Measurements from ENCODE around the gene TTC28. TPM values are rescaled to one million over a fixed set of nuclear protein-coding genes. Genes with fewer than 3 reads are reported as not detected.

TTC28 gene
- total and polyA plus RNA-seq, 10 of the 15 experiments (the other 5 are each of a cell fraction or from before 2014, with no cell fraction given): 0.15 to 8.4 (median 1.4) TPM

DNA sequence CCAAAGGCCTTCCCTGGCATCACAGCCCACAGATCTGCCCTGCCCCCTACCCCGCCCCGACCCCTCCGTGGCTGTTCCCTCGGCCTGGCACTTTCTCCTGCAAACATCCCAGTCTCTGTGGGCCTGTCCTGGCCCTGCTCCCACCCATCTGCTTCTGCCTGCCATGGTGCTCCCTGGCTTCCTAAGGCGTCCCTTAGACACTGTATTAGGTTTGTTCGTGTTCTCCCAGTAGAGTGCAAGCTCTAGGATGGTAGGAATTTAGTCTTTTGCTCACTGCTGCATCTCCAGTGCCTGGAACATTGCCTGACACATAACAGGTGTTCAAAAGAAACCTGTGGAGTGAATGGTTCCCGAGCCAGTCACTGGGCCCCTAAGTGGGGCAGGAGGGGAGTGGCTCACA, 690.9 kb downstream of the TTC28 start:
- Histone ChIP-seq H3K27me3 (replicated peaks in 1 of 2; ENCODE audit: control insufficient read depth in 2 of 2, insufficient read depth in 2 of 2, low read length in 1 of 2) (no peaks in the 10 kb centered on the region), H2AFZ (ENCODE audit: control insufficient read depth, low read depth, low read length) (no peak overlapping the region), H3K27ac (ENCODE audit: control insufficient read depth, insufficient read depth) (no peak overlapping the region), H3K79me2 (ENCODE audit: control insufficient read depth, insufficient read depth, low read length) (no peaks in the 10 kb centered on the region), H3K4me2 (ENCODE audit: control insufficient read depth, insufficient read depth) (no peak overlapping the region), H3K36me3 (ENCODE audit: control insufficient read depth in 2 of 2, insufficient read depth in 2 of 2, low read length in 1 of 2) (no peaks in the 10 kb centered on the region), H3K9ac (ENCODE audit: control insufficient read depth, insufficient read depth, low read length) (no peak overlapping the region), H4K20me1 (ENCODE audit: control insufficient read depth, insufficient read depth) (no peaks in the 10 kb centered on the region), H3K4me3 (no peak overlapping the region), H3K4me1 (ENCODE audit: control insufficient read depth, insufficient read depth, low read length) (no peaks in the 10 kb centered on the region), H3K9me3 (replicated peaks; ENCODE audit: control insufficient read depth, insufficient read depth, low read length) (no peaks in the 10 kb centered on the region)
- DNase-seq (ENCODE audit: low read depth, low spot score): no peak
- no peak for FAIRE-seq
- ChIA-PET SMC1A (ENCODE audit: uncharacterized antibody, unreplicated experiment) (interaction anchor here (1.0 kb wide), 1 partner anchor 102 kb away, joined by 4 read pairs; no protein-coding TSS in a partner anchor), CTCF (no interaction called here), POLR2A (no interaction called here), RAD21 (ENCODE audit: unreplicated experiment) (no interaction called here)
- intact Hi-C loops (cut with micrococcal nuclease; ENCODE audit: unreplicated experiment) (no loop called here), in situ Hi-C loops (cut with MboI) (no loop called here)
- no peak for ATAC-seq
- WGBS (ENCODE audit: insufficient coverage, insufficient replicate concordance, low lambda C conversion rate, missing lambda C conversion rate): 48% methylated on average over 7 of the region's 7 CpGs
- TF ChIP-seq ESRRA (IDR thresholded peaks at IDR 0.05; ENCODE audit: low read length): no peak
- no peak for TF ChIP-seq RAD51 (IDR thresholded peaks at IDR 0.05)
- no peak for TF ChIP-seq WRNIP1 (IDR thresholded peaks at IDR 0.05; ENCODE audit: borderline replicate concordance, low read depth, low read length)
- TF ChIP-seq IRF5 (IDR thresholded peaks at IDR 0.05; ENCODE audit: borderline replicate concordance): no peak
- TF ChIP-seq SREBF1 (IDR thresholded peaks at IDR 0.05; ENCODE audit: low read length): no peak
- no peak for TF ChIP-seq NR2F1 (conservative IDR thresholded peaks at IDR 0.05)
- no peak for TF ChIP-seq SUZ12 (IDR thresholded peaks at IDR 0.05; ENCODE audit: unreplicated experiment)
- TF ChIP-seq, protein P1, sequence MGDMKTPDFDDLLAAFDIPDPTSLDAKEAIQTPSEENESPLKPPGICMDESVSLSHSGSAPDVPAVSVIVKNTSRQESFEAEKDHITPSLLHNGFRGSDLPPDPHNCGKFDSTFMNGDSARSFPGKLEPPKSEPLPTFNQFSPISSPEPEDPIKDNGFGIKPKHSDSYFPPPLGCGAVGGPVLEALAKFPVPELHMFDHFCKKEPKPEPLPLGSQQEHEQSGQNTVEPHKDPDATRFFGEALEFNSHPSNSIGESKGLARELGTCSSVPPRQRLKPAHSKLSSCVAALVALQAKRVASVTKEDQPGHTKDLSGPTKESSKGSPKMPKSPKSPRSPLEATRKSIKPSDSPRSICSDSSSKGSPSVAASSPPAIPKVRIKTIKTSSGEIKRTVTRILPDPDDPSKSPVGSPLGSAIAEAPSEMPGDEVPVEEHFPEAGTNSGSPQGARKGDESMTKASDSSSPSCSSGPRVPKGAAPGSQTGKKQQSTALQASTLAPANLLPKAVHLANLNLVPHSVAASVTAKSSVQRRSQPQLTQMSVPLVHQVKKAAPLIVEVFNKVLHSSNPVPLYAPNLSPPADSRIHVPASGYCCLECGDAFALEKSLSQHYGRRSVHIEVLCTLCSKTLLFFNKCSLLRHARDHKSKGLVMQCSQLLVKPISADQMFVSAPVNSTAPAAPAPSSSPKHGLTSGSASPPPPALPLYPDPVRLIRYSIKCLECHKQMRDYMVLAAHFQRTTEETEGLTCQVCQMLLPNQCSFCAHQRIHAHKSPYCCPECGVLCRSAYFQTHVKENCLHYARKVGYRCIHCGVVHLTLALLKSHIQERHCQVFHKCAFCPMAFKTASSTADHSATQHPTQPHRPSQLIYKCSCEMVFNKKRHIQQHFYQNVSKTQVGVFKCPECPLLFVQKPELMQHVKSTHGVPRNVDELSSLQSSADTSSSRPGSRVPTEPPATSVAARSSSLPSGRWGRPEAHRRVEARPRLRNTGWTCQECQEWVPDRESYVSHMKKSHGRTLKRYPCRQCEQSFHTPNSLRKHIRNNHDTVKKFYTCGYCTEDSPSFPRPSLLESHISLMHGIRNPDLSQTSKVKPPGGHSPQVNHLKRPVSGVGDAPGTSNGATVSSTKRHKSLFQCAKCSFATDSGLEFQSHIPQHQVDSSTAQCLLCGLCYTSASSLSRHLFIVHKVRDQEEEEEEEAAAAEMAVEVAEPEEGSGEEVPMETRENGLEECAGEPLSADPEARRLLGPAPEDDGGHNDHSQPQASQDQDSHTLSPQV (IDR thresholded peaks at IDR 0.05): no peak
- no peak for TF ChIP-seq YBX1 (IDR thresholded peaks at IDR 0.05)
- no TSS peak for BruUV-seq (replicated peaks)

All from GM12878 (cell line).